ENCODE measurements around the gene TMEM237.

TMEM237 gene

GRCh38 chr2:201642086-201642578, 1.2 kb downstream of the TMEM237 start:
- no peak for DNase-seq

GRCh38 chr2:201639205-201639604, 4.1 kb downstream of the TMEM237 start:
- DNase-seq: peak; percentile 28

DNA sequence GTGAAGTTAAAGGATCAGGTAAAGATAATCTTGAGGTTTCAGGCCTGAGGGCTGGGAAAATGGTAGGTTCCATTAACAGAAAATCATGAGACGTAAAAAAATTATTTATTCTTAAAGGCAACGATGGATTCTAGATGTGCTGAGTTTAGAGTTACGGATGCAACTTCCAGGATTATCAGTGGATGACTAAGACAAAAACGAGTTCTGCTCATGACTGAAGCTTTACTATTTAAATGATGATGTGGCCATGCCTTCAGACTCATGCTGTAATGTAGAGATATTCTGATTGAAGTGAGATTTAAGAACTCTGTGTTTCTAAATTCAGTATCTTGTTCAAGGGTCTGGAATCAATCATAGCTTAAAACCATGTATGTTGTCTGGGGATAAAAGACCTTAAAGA, 5.0 kb downstream of the TMEM237 start:
- no peak for DNase-seq

- DNase-seq: no peak
Measured at GRCh38 chr2:201633661-201634249, 9.5 kb downstream of the TMEM237 start.

DNA sequence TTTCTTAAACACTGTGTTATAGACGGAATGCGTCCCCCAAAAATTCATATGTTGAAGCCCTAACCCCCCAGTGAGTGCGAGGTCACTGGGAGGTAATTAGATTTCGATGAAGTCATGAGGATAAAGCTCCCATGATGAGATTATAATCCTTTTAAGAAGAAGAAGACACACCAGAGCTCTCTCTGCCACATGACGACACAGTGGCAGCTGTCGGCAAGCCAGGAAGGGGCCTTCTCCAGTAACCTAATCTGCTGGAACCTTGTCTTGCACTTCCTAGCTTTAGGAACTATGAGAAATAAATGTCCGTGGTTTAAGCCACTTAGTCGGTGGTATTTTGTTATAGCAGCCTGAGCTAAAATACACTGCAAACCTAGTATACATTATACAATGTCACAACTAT, 12.3 kb downstream of the TMEM237 start:
- no peak for DNase-seq

GRCh38 chr2:201630577-201630976, 12.7 kb downstream of the TMEM237 start:
- DNase-seq: no peak

GRCh38 chr2:201628545-201628944, 14.8 kb downstream of the TMEM237 start:
- DNase-seq: no peak

DNA sequence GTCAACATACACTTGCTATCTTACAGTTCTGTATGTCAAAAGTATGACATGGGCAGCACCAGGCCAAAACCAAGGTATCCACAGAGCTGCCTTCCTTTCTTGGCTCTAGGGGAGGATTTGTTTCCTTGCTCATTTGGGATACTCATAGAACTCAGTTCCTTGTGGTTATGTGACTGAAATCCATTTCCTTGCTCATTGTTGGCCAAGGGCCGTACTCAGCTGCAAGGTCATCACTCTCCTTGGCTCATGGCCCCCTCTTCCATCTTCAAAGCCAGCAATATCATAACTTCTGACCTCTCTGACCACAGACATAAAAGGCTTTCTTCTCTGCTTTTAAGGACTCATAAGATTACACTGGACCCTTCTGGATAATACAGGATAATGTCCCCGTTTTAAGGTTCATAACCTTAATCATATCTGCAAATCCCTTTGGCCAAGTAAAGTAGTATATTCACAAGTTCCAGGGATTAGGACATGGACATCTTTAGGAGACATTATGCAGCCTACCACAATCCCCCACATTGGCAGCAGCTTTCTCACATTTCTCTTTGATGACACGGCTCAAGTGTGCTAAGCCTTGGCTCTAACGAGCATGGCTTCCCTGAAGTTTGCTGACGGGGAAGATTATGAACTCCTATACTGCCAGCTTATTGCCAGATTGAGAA, 20.9 kb downstream of the TMEM237 start:
- no peak for DNase-seq

DNA sequence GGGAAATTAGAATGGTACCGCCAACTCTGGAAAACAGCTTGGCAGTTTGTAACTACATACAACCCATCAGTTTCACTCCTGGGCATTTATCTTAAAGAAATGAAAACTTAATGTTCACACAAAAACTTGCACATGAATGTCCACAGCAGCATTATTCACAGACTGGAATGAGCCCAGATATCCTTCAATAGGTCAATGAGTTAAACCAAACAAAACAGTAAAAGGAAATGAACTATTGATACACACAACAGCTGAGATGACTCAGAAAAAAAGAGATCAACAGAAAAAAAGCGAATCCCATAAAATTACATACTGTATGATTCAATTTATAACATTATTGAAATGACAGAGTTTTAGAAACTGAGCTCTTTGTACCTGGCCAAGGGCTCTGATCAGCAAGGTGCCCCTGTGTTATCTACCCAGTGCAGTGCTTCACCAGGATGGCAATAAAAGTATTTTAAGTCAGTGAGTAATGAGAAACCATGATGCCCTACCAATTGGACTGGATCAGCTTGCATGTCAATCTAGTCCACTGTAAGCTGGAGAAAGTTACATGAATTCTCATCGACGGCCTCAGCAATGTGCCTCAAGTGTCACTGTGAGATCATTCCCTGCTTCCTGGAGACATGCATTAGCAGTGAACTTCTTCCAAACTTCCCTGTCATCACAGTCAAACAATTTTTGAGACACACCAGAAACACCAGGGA, 21.9 kb downstream of the TMEM237 start:
- DNase-seq: no peak

- no peak for DNase-seq
Measured at GRCh38 chr2:201618744-201619662, 24.3 kb downstream of the TMEM237 start.

- no peak for DNase-seq
Measured at GRCh38 chr2:201608021-201608420, 35.3 kb downstream of the TMEM237 start.

- DNase-seq: no peak
Measured at GRCh38 chr2:201607568-201607967, 35.7 kb downstream of the TMEM237 start.

DNA sequence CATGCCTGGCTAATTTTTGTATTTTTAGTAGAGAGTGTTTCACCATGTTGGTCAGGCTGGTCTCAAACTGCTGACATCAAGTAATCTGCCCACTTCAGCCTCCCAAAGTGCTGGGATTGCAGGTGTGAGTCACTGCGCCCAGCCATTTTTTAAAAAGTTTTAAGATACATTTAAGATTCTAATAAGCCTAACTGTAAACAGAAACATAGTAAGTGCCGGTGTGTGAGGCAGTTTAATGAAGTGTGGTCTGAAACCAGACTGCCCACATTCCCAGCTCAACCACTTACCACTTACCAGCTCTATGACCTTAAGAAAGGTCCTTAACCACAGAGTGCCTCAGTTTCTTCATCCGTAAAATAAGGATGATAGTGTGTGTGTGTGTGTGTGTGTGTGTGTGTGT, 42.4 kb downstream of the TMEM237 start:
- DNase-seq: no peak

GRCh38 chr2:201597397-201597796, 45.9 kb downstream of the TMEM237 start:
- DNase-seq: no peak

GRCh38 chr2:201580486-201580885, 62.8 kb downstream of the TMEM237 start:
- no peak for DNase-seq

- no peak for DNase-seq
Measured at GRCh38 chr2:201579536-201579935, 63.8 kb downstream of the TMEM237 start.

GRCh38 chr2:201575971-201576370, 67.3 kb downstream of the TMEM237 start:
- DNase-seq: no peak

DNA sequence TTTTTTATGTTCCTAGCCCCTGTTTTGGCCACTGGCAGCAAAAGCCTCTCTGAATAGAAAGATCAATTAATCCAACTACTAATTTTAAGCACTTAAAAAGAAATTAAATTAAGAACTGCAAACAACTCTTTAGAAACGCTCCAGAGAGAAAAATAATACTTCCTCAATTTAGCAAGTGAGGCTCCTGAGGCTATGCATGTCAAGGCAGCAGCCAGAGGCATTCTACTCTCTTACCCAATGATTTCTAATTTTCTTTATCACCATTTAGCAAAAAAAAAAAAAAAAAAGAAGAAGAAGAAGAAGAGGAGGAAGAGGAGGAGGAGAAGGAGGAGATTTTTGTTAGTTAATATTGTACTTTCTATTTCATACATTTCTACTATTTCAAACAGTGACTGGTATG, 68.5 kb downstream of the TMEM237 start:
- DNase-seq: no peak

DNA sequence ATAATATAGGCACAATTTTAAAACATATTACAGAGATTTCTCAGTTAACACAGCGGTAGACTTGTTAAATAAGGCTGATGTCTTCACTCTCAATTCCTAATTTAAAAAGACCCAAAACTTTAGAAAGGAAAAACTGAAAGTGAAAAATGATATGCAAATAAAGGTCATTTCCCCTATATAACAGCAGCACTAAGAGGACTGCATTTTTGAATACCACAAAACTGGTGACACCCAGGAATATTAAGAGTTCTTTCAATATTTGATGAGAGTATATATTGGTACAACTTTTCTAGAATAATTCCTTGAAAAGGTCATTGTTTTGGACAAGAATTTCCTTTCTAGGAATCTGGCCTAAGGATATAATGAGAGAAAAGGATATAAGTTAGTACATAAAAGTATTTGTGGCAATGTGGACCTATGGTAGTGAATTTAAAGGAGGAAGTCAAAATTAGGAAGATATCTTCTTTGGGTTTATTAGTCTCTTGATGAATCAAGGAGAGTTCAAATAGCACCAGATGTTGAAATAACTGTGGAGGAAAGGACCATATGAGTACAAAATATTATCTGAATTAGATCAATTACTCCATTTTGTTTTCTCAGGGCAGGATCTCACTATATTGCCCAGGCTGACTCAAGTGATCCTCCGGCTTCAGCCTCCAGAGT, 70.3 kb downstream of the TMEM237 start:
- DNase-seq: no peak
